Aorta (tissue), 5 donors: ENCODE results near the gene ANKRD12. TPM values are rescaled to one million over a fixed set of nuclear protein-coding genes. Genes with fewer than 3 reads are reported as not detected.
A peak's percentile ranks its signal among the peaks of the same experiment; 100 is the strongest.

Source experiments
- ATAC-seq: fragments of 200-7000 bp; cut with Tn5 transposase; one replicate; pipeline ENCODE4 v1.9.1; 2022; ENCODE audit warnings: moderate library complexity; ENCODE audit not compliant: low FRiP score
- DNase-seq, 2 donors: peaks; one replicate each; pipeline ENCODE4 v3.0.0-alpha.2; 2020
- H3K27ac ChIP-seq, 2 donors: one replicate each; pipeline ENCODE4 v1.5.1; 2013; ENCODE audit warnings: low read length in 2 of 2, mild to moderate bottlenecking in 2 of 2, moderate library complexity in 2 of 2, control low read depth in 1 of 2, inconsistent platforms in 1 of 2, low read depth in 1 of 2
- H3K27me3 ChIP-seq, 2 donors: one replicate each; pipeline ENCODE4 v1.6.1; 2013; ENCODE audit warnings: control low read depth in 1 of 2, low read length in 1 of 2, mild to moderate bottlenecking in 1 of 2, moderate library complexity in 1 of 2; ENCODE audit not compliant: insufficient read depth in 2 of 2, control insufficient read depth in 1 of 2
- H3K36me3 ChIP-seq, 2 donors: one replicate each; pipeline ENCODE4 v1.6.1; 2013; ENCODE audit warnings: control low read depth in 1 of 2, low read length in 1 of 2, mild to moderate bottlenecking in 1 of 2; ENCODE audit not compliant: insufficient read depth in 2 of 2, control insufficient read depth in 1 of 2
- H3K4me1 ChIP-seq, 2 donors: one replicate each; pipeline ENCODE4 v1.6.1; 2013; ENCODE audit warnings: low read length in 2 of 2, control low read depth in 1 of 2, mild to moderate bottlenecking in 1 of 2, moderate library complexity in 1 of 2; ENCODE audit not compliant: insufficient read depth in 2 of 2, control insufficient read depth in 1 of 2
- H3K4me3 ChIP-seq, 2 donors: one replicate each; pipeline ENCODE4 v1.5.1; 2013; ENCODE audit warnings: low read length in 2 of 2, control low read depth in 1 of 2, mild to moderate bottlenecking in 1 of 2
- H3K9me3 ChIP-seq: one replicate; pipeline ENCODE4 v1.6.1; 2013; ENCODE audit warnings: mild to moderate bottlenecking, low read length; ENCODE audit not compliant: control insufficient read depth
- WGBS, 2 donors: extraction: QIAGEN DNeasy Blood & Tissue Kit; methylation state at CpG; one replicate each; pipeline ENCODE4 v1.1.7; 2013; 5-methylcytosine and 5-hydroxymethylcytosine counted together
- intact Hi-C, 2 donors: fragments of 100-400 bp; cut with DNase I; formaldehyde crosslinking; loops; one replicate each; pipeline versions ENCODE4 v1.14.2 to v1.15.0; 2022
- polyA plus RNA-seq, 2 donors: library from polyadenylated mRNA; stranded (reverse); fragments of 200-250 nt; gene quantifications; one replicate each; pipeline ENCODE4 v1.2.3, GENCODE V29; 2013
- total RNA-seq, 2 donors: library from RNA; stranded (reverse); fragmentation: NEBNext Ultra II Directional; extraction: Animal tissue kit (Norgen Biotek cat#: 25700); gene quantifications; one replicate each; pipeline ENCODE4 v1.2.1, GENCODE V29; 2021
- donor health status: healthy with polysubstance abuse.
- donor health status: Bipolar disorder and iron deficiency.
- donor health status: DM: no; HTN: no; CAD: no.
- donor health status: DM: no; HTN: no; CAD: no.
- donor health status: DM: yes; HTN: yes; CAD: no.

Gene ANKRD12
- total and polyA plus RNA-seq, 4 donors, result 7.6 to 112 (median 50.0) TPM

GRCh38 chr18:9329471-9329870, 192.9 kb downstream of the ANKRD12 start:
- Histone ChIP-seq H3K9me3 (no peaks in the 10 kb centered on the region), H3K4me1 (no peaks in the 10 kb centered on the region), H3K4me3 (no peak overlapping the region), H3K27ac (no peak overlapping the region), H3K27me3 (no peaks in the 10 kb centered on the region), H3K36me3 (no peaks in the 10 kb centered on the region)
- DNase-seq, result no peak
- ATAC-seq, result no peak
- WGBS, 2 donors, result 33 to 46% methylated on average over 1 of the region's 1 CpG
- intact Hi-C loops, result no loop called here

- Histone ChIP-seq H3K27me3 (no peaks in the 10 kb centered on the region), H3K9me3 (no peaks in the 10 kb centered on the region), H3K4me3 (no peak overlapping the region), H3K27ac (no peak overlapping the region), H3K4me1 (no peaks in the 10 kb centered on the region), H3K36me3 (no peaks in the 10 kb centered on the region)
- intact Hi-C loops, result loop anchor here (5.0 to 10.0 kb wide), 3 partner anchors 144 to 256 kb away; partner anchors contain the start of genes ANKRD12 (in 1 of the 2) and RALBP1 (in 1 of the 2)
- ATAC-seq, result no peak
- DNase-seq, result no peak
- WGBS, 2 donors, result 85 to 88% methylated on average over 3 of the region's 3 CpGs
Measured at GRCh38 chr18:9330419-9330818, 193.8 kb downstream of the ANKRD12 start.

DNA sequence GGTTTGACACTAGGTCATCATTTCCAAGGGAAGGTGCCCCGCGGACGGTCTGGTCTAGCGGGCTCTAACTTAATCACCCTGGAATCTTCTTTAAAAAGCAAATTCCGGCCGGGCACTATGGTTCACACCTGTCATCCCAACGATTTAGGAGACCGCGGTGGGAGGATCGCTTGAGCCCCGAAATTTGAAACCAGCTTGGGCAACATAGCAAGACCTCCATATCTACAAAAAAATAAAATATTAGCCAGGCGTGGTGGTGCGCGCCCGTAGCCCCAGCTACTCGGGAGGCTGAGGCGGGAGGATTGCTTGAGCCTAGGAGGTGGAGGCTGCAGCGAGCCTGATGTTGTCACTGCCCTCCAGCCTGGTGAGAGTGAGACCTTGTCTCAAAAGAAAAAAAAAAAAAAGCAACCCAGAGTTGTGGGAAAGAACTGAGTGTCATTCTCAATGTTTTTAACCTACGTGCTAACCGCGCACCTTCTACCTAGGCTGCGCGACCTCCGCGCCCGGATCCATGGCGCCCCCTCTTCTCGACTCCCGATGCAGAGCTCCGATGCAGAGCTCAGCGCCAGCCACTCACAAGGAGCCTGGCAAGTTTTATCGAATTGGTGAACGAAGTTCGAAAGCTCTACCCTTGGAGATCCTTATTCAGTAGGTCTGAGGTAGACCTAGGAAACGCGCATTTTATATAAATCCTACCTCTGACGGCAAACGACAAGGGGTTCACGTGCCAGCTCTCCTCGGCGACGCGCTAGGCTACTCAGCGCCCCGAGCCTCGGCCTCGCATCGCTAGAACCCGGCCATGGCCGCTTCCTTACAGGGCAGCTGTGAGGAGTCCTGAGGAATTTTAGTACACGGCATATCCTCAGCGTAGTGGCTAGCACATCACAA, 197.1 kb downstream of the ANKRD12 start:
- Histone ChIP-seq H3K4me1 (peaks cover 0 to 4% of the 10 kb centered on the region in 2 donors), H3K27ac (peak overlapping the region in 1 of 2 donors; percentile 66), H3K9me3 (no peaks in the 10 kb centered on the region), H3K36me3 (peaks cover 0 to 2% of the 10 kb centered on the region in 2 donors), H3K4me3 (peak overlapping the region; percentile 40 to 83), H3K27me3 (no peaks in the 10 kb centered on the region)
- ATAC-seq (peak; percentile 71), DNase-seq (peak; percentile 47 to 78)
- intact Hi-C loops, result loop anchor here (1.0 to 10.0 kb wide), 5 partner anchors 29 to 259 kb away; partner anchors contain the start of genes RALBP1 (in 2 of the 2) and ANKRD12 (in 1 of the 2)
- 33% methylated on average over 52 of the region's 52 CpGs for WGBS, 2 donors

DNA sequence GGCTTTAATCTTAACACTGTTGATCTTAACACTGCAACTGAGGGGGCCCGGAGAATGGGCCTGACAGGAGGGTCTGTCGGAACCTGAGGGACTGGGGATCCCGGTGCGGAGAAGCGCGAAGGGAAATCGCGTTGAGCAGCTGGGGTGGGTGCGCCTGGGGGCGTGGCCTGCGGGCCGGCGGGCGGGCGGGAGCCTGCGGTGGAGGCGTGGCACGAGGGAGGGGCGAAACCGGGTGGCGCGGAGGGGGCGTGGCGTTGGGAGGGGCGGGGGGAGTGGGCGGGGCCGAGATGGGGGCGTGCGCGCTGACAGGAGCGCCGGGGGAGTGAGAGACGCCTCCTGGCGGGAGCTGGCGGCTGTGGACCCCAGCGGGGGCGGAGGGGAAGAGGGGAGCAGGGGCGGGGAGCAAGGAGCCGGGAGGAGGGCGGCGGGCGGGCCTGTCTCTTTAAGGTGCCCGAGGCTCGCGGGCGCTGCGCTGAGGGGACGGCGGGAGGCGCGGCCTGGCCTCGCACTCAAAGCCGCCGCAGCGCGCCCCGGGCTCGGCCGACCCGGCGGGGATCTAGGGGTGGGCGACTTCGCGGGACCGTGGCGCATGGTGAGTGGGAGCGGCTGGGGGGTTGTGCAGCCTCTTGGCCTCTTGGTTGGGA, 197.9 kb downstream of the ANKRD12 start, which contains the start of gene TWSG1:
Gene TWSG1 (plus strand): TSS at position 445 of the 644 bp plus-strand sequence. CDS start 2,457 bp downstream, outside the sequence.
- ATAC-seq, result peak; percentile 97
- peaks cover 0 to 4% of the 10 kb centered on the region in 2 donors for H3K4me1 ChIP-seq
- peak within 1 kb of the TSS; percentile 51 to 66 for H3K27ac ChIP-seq
- 0 to 1% methylated on average over 24 to 67 of the region's 67 CpGs for WGBS, 2 donors
- H3K27me3 ChIP-seq, result no peaks in the 10 kb centered on the region
- H3K36me3 ChIP-seq, result peaks cover 0 to 2% of the 10 kb centered on the region in 2 donors
- intact Hi-C loops, result loop anchor here (1.0 to 10.0 kb wide), 5 partner anchors 28 to 260 kb away; partner anchors contain the start of genes RALBP1 (in 2 of the 2) and ANKRD12 (in 1 of the 2)
- peak; percentile 97 to 99 for DNase-seq
- no peaks in the 10 kb centered on the region for H3K9me3 ChIP-seq
- H3K4me3 ChIP-seq, result peak within 1 kb of the TSS; percentile 83 to 99

DNA sequence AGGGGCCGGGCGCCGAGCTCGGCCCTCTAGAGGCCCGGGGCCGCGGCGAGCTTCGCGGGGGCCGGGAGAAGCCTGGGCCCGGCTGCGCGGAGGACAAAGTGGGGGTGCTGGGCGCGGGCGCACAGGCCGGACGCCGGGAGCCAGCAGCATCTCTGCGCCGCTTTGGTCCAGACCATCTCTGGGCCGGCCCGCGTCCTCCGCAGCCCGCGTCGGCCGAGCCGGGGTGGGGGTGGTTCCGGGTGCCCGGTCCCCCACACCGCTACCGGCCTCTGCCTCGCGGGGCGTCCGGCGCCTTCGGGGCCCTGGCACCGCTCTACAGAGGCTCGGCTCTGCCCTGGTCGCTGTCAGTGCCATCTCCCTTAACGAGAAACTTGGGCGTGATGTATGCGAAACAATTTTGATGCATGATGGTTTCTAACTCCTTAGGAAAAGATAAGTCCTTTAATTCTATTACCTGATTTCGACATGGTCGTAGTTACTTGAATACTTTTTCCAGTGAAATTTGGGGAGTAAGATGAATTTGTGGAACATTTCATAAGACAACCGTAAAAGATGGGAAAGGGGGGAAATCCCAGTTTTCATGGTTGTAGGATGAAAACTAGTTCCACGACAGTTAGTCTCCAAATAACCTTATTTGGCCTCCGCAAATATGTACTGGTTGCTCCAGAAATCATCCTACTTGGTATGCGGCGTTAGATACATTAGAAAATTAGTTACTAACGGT, 198.6 kb downstream of the ANKRD12 start:
- peaks cover 0 to 4% of the 10 kb centered on the region in 2 donors for H3K4me1 ChIP-seq
- ATAC-seq (peak; percentile 71), DNase-seq (peak; percentile 66 to 84)
- no peaks in the 10 kb centered on the region for H3K9me3 ChIP-seq
- peak overlapping the region; percentile 52 to 99 for H3K4me3 ChIP-seq
- H3K27ac ChIP-seq, result peak overlapping the region; percentile 30 to 51
- intact Hi-C loops, result loop anchor here (1.0 to 10.0 kb wide), 5 partner anchors 28 to 260 kb away; partner anchors contain the start of genes RALBP1 (in 2 of the 2) and ANKRD12 (in 1 of the 2)
- no peaks in the 10 kb centered on the region for H3K27me3 ChIP-seq
- H3K36me3 ChIP-seq, result peaks cover 0 to 2% of the 10 kb centered on the region in 2 donors
- WGBS, 2 donors, result 1% methylated on average over 45 to 55 of the region's 55 CpGs

Other genes with a start within 250 kb of the ANKRD12 start
- 100 to 1,000 TPM in 1 of 2 donors, 10 to 100 TPM in 1; 83.8 to 112 TPM for gene NDUFV2, start 34.1 kb upstream of the ANKRD12 start, total RNA-seq
- gene NDUFV2, start 34.1 kb upstream of the ANKRD12 start, polyA plus RNA-seq, result 100 to 1,000 TPM; 114 to 150 TPM
- 100 to 1,000 TPM; 100 to 148 TPM for gene TWSG1, start 198.0 kb downstream of the ANKRD12 start, total RNA-seq
- gene TWSG1, start 198.0 kb downstream of the ANKRD12 start, polyA plus RNA-seq, result 10 to 100 TPM; 51.7 to 80.4 TPM